Measurements from ENCODE around the gene TEX14.

TEX14 gene

GRCh38 chr17:58580671-58581070 lies 111.2 kb downstream of the TEX14 start:
- DNase-seq (ENCODE audit: extremely low read depth, insufficient read length), result no peak
- no peak for TF ChIP-seq CTCF (IDR thresholded peaks at IDR 0.05; ENCODE audit: insufficient read depth, low read length, poor library complexity, severe bottlenecking)
- Histone ChIP-seq H3K27me3 (replicated peaks; ENCODE audit: control insufficient read depth, insufficient read depth, low read length) (no peaks in the 10 kb centered on the region), H3K4me3 (replicated peaks; ENCODE audit: low read depth, low read length) (no peak overlapping the region), H3K36me3 (ENCODE audit: control insufficient read depth, insufficient read depth, low read length) (no peaks in the 10 kb centered on the region)

GRCh38 chr17:58577696-58578095 lies 114.1 kb downstream of the TEX14 start:
- no peak overlapping the region for H3K4me3 ChIP-seq (replicated peaks; ENCODE audit: low read depth, low read length)
- peak; percentile 89 for TF ChIP-seq CTCF (IDR thresholded peaks at IDR 0.05; ENCODE audit: insufficient read depth, low read length, poor library complexity, severe bottlenecking)
- no peaks in the 10 kb centered on the region for H3K27me3 ChIP-seq (replicated peaks; ENCODE audit: control insufficient read depth, insufficient read depth, low read length)
- H3K36me3 ChIP-seq (ENCODE audit: control insufficient read depth, insufficient read depth, low read length), result no peaks in the 10 kb centered on the region
- DNase-seq (ENCODE audit: extremely low read depth, insufficient read length), result peak; percentile 15

- H3K36me3 ChIP-seq (ENCODE audit: control insufficient read depth, insufficient read depth, low read length), result no peaks in the 10 kb centered on the region
- DNase-seq (ENCODE audit: extremely low read depth, insufficient read length), result no peak
- H3K27me3 ChIP-seq (replicated peaks; ENCODE audit: control insufficient read depth, insufficient read depth, low read length), result no peaks in the 10 kb centered on the region
- H3K4me3 ChIP-seq (replicated peaks; ENCODE audit: low read depth, low read length), result no peak overlapping the region
- TF ChIP-seq CTCF (IDR thresholded peaks at IDR 0.05; ENCODE audit: insufficient read depth, low read length, poor library complexity, severe bottlenecking), result no peak
These were observed 115.0 kb downstream of the TEX14 start for GRCh38 chr17:58576679-58577367.

GRCh38 chr17:58575511-58575910 lies 116.3 kb downstream of the TEX14 start:
- H3K27me3 ChIP-seq (replicated peaks; ENCODE audit: control insufficient read depth, insufficient read depth, low read length), result no peaks in the 10 kb centered on the region
- H3K4me3 ChIP-seq (replicated peaks; ENCODE audit: low read depth, low read length), result no peak overlapping the region
- no peaks in the 10 kb centered on the region for H3K36me3 ChIP-seq (ENCODE audit: control insufficient read depth, insufficient read depth, low read length)
- DNase-seq (ENCODE audit: extremely low read depth, insufficient read length), result no peak
- TF ChIP-seq CTCF (IDR thresholded peaks at IDR 0.05; ENCODE audit: insufficient read depth, low read length, poor library complexity, severe bottlenecking), result no peak

GRCh38 chr17:58574025-58574424 lies 117.8 kb downstream of the TEX14 start:
- Histone ChIP-seq H3K4me3 (replicated peaks; ENCODE audit: low read depth, low read length) (no peak overlapping the region), H3K27me3 (replicated peaks; ENCODE audit: control insufficient read depth, insufficient read depth, low read length) (no peaks in the 10 kb centered on the region), H3K36me3 (ENCODE audit: control insufficient read depth, insufficient read depth, low read length) (no peaks in the 10 kb centered on the region)
- no peak for DNase-seq (ENCODE audit: extremely low read depth, insufficient read length)
- TF ChIP-seq CTCF (IDR thresholded peaks at IDR 0.05; ENCODE audit: insufficient read depth, low read length, poor library complexity, severe bottlenecking), result no peak

GRCh38 chr17:58572846-58573245 lies 119.0 kb downstream of the TEX14 start:
- TF ChIP-seq CTCF (IDR thresholded peaks at IDR 0.05; ENCODE audit: insufficient read depth, low read length, poor library complexity, severe bottlenecking), result no peak
- H3K36me3 ChIP-seq (ENCODE audit: control insufficient read depth, insufficient read depth, low read length), result no peaks in the 10 kb centered on the region
- no peak for DNase-seq (ENCODE audit: extremely low read depth, insufficient read length)
- no peak overlapping the region for H3K4me3 ChIP-seq (replicated peaks; ENCODE audit: low read depth, low read length)
- H3K27me3 ChIP-seq (replicated peaks; ENCODE audit: control insufficient read depth, insufficient read depth, low read length), result no peaks in the 10 kb centered on the region
